ENCODE measurements around the gene BTBD6.

GRCh38 chr14:105240811-105241576 is 7.3 kb upstream of the BTBD6 start:
- TF ChIP-seq FOXM1 (IDR thresholded peaks at IDR 0.05; ENCODE audit: borderline replicate concordance) (no peak), ELF4 (IDR thresholded peaks at IDR 0.05) (no peak), LEF1 (IDR thresholded peaks at IDR 0.05; ENCODE audit: borderline replicate concordance) (no peak), BHLHE40 (IDR thresholded peaks at IDR 0.05; ENCODE audit: borderline replicate concordance) (no peak)

Measured in HEK293T (cell line).